Right hindlimb (tissue), 1 donor: ENCODE measurements around the gene EVI5L.
A peak's percentile ranks its signal among the peaks of the same experiment; 100 is the strongest.

Source experiments
- DNase-seq: peaks from one replicate; pipeline ENCODE4 v3.0.0-alpha.2; 2018

Gene EVI5L

GRCh38 chr19:7862413-7862951, 32.5 kb downstream of the EVI5L start:
- DNase-seq = peak; percentile 78

DNA sequence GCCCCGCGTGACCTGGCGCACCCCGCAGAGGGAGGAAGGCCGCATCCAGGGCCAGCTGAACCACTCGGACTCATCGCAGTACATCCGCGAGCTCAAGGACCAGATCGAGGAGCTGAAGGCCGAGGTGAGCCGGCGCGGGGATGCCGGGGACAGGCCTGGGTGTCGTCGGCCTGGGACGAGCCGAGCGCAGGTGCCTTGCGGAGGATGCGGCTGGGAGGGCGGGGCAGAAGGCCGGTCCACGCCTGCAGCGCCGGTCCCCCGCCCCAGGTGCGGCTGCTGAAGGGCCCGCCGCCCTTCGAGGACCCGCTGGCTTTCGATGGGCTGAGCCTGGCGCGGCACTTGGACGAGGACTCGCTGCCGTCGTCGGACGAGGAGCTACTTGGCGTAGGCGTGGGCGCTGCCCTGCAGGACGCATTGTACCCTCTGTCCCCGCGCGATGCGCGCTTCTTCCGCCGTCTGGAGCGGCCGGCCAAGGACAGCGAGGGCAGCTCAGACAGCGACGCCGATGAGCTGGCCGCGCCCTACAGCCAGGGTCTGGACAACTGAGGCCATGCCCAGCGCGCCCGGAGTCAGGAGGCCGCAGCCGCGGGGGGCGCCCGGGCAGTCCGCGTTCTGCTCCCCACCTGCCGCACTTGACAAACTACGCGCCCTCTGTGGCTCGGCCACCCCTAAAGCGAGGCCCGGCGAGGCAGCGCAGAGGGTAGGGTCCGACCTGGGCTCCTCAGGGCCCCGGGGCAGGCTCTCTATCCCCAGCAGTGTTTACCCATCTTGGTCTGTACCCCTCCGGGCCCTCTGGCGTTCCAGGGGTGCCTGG, 33.3 kb downstream of the EVI5L start:
- DNase-seq = no peak

- no peak for DNase-seq
Measured at GRCh38 chr19:7863971-7864689, 34.1 kb downstream of the EVI5L start.

DNA sequence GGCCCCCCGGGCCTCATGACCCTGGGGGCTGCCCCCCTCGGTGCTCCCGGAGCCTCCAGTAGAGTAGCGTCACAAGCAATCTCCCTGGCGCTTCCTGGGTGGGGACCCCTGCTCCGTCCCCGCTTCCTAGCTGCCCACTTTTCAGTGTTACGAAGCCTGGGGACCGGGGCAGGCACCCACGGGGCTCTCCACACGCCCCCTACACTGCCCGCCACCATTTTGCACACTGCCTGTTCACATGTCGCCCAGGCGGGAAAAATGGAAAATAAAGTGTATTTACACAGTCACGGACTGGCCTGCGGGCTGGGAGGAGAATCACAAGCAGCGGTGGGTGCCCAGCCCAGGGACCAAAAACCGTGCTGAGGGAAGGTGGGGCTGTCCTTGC, 34.7 kb downstream of the EVI5L start:
- no peak for DNase-seq

DNA sequence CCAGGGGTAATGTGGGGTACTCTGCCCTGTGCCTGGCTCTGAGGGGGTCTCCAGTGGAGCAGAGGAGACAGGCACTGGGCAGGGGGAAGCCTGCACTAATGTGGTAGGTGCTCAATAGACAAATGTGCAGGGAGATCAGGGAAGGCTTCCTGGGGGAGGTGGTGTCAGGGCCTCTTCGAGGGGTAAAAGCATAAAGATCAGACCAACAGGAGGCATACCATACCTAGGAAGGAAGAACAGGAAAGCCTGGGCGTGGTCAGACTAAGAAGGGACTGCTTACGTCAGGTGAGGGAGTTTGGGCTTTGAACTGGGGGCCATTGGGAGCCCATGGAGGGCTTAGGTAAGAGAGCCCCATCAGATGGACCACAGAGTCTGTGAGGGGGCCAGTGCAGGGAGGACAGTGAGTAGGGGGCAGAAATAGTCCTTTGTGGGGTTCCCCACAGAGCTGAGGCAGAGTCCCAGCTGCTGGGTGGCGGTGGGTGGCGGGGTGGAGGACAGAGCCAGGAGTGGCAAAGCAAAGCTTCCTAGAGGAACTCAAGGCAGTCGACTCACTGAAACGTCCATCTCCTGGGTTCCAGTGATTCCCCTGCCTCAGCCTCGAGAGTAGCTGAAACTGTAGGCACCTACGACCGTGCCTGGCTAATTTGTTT, 35.4 kb downstream of the EVI5L start:
- no peak for DNase-seq

DNA sequence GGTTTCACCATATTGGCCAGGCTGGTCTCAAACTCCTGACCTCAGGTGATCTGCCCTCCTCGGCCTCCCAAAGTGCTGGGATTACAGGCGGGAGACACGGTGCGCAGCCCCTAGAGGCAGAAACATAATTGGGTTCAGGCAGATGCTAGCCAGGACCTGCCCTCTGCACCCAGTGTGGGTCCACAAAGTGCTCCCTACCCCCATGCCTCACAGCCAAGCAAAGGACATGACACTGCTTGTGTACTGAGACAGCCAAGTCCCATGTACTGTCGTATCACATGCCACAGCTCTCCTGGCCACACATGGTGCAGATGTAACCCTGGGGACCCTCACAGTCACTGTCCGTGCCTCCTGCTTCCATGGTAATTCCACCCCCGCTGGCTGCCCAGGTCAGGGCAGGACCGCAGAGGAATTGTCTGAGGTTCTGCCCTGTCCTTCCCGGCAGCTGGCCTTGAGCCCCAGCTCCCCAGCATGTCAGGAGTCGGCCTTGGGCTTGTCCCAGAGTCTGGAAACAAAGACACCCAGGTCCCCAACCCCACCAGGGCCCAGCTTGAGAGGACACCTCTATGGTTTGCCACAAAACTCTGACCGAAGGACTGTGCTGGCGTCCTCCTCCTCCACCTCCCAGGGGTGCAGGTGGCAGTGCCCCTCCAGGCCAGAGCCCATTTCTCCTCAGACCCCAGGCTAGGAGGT, 36.5 kb downstream of the EVI5L start:
- no peak for DNase-seq

- DNase-seq = no peak
Measured at GRCh38 chr19:7867092-7867844, 37.2 kb downstream of the EVI5L start.

- DNase-seq = no peak
Measured at GRCh38 chr19:7868326-7868670, 38.3 kb downstream of the EVI5L start.

GRCh38 chr19:7868671-7869452, 38.8 kb downstream of the EVI5L start:
- DNase-seq = peak; percentile 76

GRCh38 chr19:7869453-7869909, 39.5 kb downstream of the EVI5L start:
- DNase-seq = peak; percentile 71

DNA sequence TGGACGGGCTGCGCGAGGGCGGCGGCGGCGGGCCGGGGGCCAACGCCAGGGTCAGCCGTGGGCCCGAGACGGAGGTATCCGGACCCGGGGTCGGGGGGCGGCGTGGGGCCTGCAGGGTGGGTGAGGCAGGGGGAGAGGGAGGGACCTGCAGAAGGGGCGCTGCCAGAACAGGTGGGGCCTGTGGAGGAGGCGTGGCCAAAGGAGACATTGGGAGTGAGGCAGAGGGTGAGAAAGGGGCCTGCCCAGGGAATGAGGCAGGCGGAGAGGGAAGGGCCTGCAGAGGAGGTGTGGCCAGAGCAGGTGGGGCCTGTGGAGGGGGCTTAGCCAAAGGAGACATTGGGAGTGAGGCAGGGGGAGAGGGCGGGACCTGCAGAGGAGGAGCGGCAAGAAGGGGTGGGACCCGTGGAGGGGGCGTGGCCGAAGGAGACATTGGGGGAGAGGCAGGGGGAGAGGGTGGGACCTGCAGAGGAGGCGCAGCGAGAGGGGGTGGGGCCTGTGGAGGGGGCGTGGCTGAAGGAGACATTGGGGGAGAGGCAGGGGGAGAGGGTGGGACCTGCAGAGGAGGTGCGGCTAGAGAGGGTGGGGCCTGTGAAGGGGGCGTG, 40.0 kb downstream of the EVI5L start:
- peak; percentile 78 for DNase-seq

DNA sequence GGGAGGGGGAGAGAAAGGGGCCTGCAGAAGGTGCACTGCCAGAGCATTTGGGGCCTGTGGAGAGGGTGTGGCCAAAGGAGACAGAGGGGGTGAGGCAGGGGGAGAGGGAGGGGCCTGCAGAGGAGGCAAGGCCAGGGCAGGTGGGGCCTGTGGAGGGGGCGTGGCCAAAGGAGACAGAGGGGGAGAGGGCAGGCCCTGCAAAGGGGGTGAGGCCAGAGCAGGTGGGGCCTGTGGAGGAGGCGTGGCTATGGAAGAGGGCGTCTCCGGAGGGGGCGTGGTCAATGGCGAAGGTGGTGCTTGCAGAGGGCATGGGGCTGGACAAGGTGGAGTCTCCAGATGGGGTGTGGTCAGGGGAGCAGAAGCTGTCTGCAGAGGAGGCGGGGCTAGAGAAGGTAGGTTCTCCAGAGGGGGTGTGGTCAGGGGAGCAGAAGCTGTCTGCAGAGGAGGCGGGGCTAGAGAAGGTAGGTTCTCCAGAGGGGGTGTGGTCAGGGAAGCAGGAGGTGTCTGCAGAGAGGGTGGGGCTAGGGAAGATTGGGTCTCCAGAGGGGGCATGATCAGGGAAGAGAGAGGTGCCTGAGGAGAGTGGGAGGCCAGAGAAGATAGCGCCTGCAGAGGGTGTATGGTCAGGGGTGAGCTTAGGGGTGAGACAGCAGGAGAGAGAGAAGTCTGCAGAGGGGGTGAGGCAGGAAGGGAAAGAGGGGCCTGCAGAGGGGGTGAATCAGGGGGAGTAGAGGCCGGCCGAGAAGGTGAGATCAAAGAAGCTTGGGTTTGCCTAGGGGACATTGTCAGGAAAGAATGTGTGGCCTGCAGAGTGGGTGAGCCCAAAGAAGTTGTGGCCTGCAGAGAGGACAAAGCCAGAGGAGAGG, 40.8 kb downstream of the EVI5L start:
- DNase-seq = peak; percentile 82

GRCh38 chr19:7871437-7872305, 41.7 kb downstream of the EVI5L start:
- peak; percentile 93 for DNase-seq

DNA sequence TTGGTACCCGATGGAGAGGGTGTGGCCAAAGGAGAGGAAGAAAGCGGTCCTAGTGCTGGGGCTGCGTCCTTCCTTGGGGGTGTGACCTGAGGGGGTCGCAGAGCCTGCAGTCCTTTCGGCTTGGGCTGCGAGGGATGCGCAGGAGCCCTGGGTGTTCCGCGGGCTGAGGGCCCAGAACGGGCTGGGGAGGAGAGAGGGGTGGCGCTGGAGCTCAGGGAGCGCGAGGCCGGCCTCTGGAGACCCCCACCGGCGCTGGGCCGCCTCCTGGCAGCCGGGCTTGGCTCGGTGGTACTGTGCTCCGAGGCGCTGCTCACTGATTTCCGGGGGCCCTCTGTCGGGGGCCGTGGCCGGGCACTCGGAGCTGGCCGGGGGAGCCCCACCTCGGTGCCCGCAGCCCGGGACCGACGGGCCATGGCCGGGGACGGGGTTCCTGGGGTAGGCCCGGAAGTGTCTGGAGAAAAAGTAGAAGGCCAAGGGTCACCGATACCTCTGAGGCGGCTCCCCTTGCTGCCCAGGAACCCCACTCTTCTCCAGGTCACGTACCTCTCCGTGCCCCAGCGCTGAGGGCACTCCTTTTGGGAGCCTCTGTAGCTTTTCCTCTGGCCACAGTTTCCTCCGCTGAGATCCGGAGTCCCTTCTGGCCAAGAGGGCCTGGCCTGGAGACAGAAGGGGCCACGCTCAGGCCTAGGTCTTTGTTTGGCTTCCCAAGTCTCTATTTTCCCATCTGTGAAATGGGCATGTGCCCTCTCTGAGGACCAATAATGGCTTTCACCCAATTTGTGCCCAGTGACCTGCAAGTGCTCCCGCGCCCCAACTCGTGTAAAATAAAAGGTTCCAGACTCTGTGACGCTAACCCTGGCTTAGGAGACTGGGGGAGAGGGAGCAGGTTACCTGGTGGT, 42.5 kb downstream of the EVI5L start:
- no peak for DNase-seq

DNA sequence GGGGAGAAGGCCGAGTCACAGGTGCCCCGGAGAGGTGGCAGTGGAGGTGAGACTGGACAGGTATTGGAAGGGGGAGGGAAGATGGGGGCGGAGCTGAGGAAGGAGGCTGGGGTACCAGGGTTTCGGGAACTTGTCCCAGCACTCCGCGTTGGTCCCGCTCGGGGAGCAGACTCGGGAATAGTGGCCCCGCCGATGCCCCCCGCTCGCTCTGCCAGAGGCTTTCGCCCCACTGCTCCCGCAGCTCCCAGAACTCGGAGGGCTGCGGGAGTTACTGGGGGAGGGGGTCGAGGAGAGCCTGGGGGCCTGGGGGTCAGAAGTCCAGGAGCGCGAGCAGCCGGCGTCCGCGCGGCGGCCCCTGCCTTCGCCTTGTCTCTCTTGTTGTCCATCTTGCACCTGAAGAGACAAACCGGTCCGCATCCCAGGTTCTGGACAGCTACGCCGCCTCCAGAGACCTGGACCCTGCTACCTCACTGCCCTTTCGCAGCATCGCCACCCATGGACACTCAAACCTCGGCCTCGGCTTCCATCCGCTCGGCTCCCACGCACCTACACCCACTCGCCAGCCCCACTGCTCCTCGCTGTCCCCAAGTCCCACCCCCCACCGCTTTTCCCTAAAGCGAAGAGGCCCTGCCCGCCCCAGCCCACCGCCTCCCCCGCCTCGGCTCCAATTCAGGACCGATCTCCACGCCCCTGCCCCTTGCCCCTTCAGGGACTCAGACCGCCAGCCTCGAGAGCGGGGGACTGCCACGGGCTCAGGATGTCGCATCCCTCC, 43.5 kb downstream of the EVI5L start:
- no peak for DNase-seq

DNA sequence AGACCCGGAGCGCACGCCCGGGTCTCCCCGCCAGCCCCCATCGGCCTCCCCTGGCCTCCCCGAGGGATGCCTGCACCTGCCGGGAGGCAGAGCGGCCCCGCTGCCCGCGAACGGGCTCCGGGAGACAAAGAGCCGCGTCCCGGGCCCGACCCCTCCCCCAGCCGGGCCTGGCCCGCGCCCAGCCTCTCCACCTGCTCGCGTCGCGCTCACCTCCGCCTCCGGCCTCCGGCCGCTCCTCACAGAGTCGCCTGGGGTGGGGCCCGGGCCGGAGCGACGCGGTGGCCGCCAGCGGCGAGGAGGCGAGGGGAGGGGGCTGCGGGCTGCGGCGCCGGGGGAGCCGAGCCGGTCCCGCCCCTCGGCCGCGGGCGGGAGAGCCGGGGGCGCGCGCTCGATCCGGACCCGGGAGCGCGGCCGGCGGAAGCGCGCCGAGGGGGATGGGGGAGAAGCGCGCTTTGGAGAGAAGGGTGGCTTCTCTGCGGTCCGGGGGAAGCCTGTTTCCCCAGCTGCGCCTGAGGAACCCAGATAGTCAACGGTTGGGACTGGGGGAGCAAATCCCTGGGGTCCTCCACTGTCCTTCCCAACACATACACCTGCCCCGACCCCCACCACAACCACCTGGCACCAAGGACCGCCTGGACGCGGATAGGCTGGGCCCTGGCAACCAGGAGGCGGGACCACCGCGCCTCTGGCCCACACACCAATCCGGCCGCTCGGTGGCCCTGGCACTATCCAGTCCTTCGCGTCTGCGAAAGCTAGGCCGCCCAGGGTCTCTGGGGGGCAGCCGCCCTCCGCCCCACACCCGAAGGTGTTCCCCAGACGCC, 44.3 kb downstream of the EVI5L start, which contains the start of gene PRR36:
PRR36 (minus strand) TSS at position 315 of the 821 bp plus-strand sequence. CDS start 701 bp downstream, outside the sequence.
- DNase-seq = peak; percentile 52
